K562 (cell line): ENCODE data around the gene PHKG2. TPM values are rescaled to one million over a fixed set of nuclear protein-coding genes. Genes with fewer than 3 reads are reported as not detected.

Experiments
- FOXK1 ChIP-seq: sonication (generic); formaldehyde crosslinking; IDR thresholded peaks from 2 replicates; pipeline ENCODE4 v1.8.0; 2022; ENCODE audit warnings: missing genetic modification reagents, mild to moderate bottlenecking, borderline replicate concordance
- LCOR ChIP-seq: sonication (generic); formaldehyde crosslinking; IDR thresholded peaks from 2 replicates; pipeline ENCODE4 v1.8.0; 2022; ENCODE audit warnings: mild to moderate bottlenecking, missing genetic modification reagents
- MAFG ChIP-seq: fragments of 450-650 bp; conservative IDR thresholded peaks from 2 replicates; pipeline ENCODE4 v1.6.1; 2016; ENCODE audit warnings: missing genetic modification characterization, missing compliant biosample characterization
- MAZ ChIP-seq, 2 experiments: fragments of 450-650 bp in 1 of 2; sonication (generic) in 1 of 2; formaldehyde crosslinking; IDR thresholded peaks in 1 of 2; conservative IDR thresholded peaks in 1 of 2; 2 replicates each; pipeline versions ENCODE4 v1.4.0 to v1.5.0; 2020; ENCODE audit warnings: mild to moderate bottlenecking in 1 of 2, missing genetic modification reagents in 1 of 2
- POLR3G ChIP-seq: IDR thresholded peaks from 2 replicates; pipeline ENCODE4 v1.6.1; 2011; ENCODE audit not compliant: insufficient read length, insufficient replicate concordance; ENCODE audit errors: extremely low read depth
- SIX5 ChIP-seq, 2 experiments: IDR thresholded peaks; 2 replicates each; pipeline ENCODE4 v1.6.1; 2011; ENCODE audit warnings: low read length in 2 of 2, borderline replicate concordance in 1 of 2, low read depth in 1 of 2, mild to moderate bottlenecking in 1 of 2, moderate library complexity in 1 of 2; ENCODE audit not compliant: insufficient read depth in 1 of 2
- ZNF41 ChIP-seq: fragments of 250-450 bp; sonication (Bioruptor Pico); conservative IDR thresholded peaks from 2 replicates; pipeline ENCODE4 v1.4.0; 2020; ENCODE audit warnings: mild to moderate bottlenecking
- polyA plus RNA-seq, 8 experiments: library from polyadenylated mRNA; depleted of rRNA in 4 of 8; stranded (reverse) in 5 of 8; unstranded in 3 of 8; fragments of >200 nt; fragmentation: Nextera tagmentation in 2 of 8; fragmentation: Illumina TruSeq in 1 of 8; extraction: Ambion mirVana in 2 of 8; extraction: Trizol in 1 of 8; gene quantifications; 2 replicates each; pipeline versions ENCODE4 v1.2.1 to v1.2.3, GENCODE V29; 2011 to 2014; ENCODE audit warnings: inconsistent platforms in 1 of 8, missing spikeins in 1 of 8
- total RNA-seq, 7 experiments: library from RNA; depleted of rRNA in 6 of 7; stranded (reverse); fragments of >200 nt in 6 of 7; fragmentation: Illumina TruSeq in 2 of 7; extraction: Trizol in 2 of 7; gene quantifications; 2 replicates each; pipeline versions ENCODE4 v1.2.1 to v1.2.3, GENCODE V29; 2011 to 2021; ENCODE audit warnings: low replicate concordance in 1 of 7
- TF ChIP-seq, protein P1 (sequence below): fragments of 450-650 bp; IDR thresholded peaks from 2 replicates; pipeline ENCODE4 v1.6.1; 2018; ENCODE audit warnings: mild to moderate bottlenecking, low read depth; ENCODE audit not compliant: partially characterized antibody
- TF ChIP-seq, protein P2 (sequence below): fragments of 450-650 bp; IDR thresholded peaks from 2 replicates; pipeline ENCODE4 v1.6.1; 2016; ENCODE audit warnings: mild to moderate bottlenecking
- TF ChIP-seq, protein P3 (sequence below): fragments of 450-650 bp; IDR thresholded peaks from 2 replicates; pipeline ENCODE4 v1.6.1; 2016; ENCODE audit warnings: low read depth
- TF ChIP-seq, protein P4 (sequence below): fragments of 250-450 bp; sonication (Bioruptor Pico); IDR thresholded peaks from 2 replicates; pipeline ENCODE4 v1.5.0; 2021

Gene PHKG2
- total and polyA plus RNA-seq, 9 of the 15 experiments (the other 6 are each of a cell fraction or from before 2014, with no cell fraction given), result 5.8 to 54.2 (median 30.7) TPM

DNA sequence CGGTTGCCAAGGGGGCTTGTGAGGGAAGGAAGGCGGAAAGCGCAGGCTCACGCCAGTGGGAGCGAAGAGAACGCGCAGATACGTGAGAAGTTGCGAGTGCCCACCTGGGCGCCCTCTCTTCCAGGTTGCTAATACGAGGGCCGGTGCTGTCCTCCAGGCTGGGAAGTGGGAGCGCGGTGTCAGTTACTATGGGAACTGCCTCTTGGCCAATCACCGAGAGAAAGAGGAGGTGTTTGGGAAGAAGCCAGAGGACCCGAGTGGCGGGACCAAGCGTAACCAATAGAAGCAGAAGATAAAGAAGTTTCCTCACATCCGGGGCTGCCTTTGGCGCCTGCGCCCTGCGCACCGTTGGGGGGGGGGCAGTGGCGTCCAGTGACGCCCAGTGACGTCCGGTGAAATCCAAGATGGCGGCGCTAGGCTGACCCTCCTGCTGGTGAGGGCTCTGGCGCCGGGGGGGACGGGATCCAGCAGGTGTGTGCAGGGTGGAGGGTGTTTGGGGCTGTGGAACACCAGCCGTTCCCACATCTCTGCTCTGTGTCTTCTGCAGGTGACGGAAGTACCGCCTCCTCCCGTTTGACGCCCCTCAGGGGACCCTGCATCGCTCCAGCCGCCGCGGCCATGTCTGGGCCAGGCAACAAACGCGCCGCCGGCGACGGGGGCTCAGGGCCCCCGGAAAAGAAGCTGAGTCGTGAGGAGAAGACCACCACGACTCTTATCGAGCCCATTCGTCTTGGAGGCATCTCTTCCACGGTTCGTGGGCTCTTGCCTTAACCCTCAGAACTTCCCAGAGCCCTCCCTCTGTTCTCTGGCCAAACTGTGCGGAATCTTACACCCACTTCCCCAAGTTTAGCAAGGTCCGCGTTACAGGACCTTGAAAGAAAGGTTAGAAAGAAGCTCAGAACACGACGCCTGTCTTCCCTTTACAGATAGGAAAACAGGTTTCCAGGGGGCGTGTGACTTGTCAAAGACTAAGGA lies 14.0 kb downstream of the PHKG2 start, which contains the start of the genes CFAP119 and RNF40 (continued):
- TF ChIP-seq, protein P1, sequence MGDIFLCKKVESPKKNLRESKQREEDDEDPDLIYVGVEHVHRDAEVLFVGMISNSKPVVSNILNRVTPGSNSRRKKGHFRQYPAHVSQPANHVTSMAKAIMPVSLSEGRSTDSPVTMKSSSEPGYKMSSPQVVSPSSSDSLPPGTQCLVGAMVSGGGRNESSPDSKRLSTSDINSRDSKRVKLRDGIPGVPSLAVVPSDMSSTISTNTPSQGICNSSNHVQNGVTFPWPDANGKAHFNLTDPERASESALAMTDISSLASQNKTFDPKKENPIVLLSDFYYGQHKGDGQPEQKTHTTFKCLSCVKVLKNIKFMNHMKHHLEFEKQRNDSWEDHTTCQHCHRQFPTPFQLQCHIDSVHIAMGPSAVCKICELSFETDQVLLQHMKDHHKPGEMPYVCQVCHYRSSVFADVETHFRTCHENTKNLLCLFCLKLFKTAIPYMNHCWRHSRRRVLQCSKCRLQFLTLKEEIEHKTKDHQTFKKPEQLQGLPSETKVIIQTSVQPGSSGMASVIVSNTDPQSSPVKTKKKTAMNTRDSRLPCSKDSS, result no peak
- TF ChIP-seq ZNF41 (CRISPR knock-in tag) (no peak), LCOR (CRISPR knock-in tag) (no peak), SIX5 (IDR thresholded peaks at IDR 0.05; ENCODE audit: borderline replicate concordance in 1 of 2, insufficient read depth in 1 of 2, low read depth in 1 of 2, low read length in 2 of 2) (no peak), MAFG (tag) (no peak), FOXK1 (CRISPR knock-in tag) (0 out of 2 replicates have a peak, but pooled peaks have one; percentile 12), MAZ (CRISPR knock-in tag; conservative IDR thresholded peaks at IDR 0.05 in 1 of 2, IDR thresholded peaks at IDR 0.05 in 1 of 2) (peak; percentile 45 to 70; a peak in 3 of 4 replicates), POLR3G (no peak)
- TF ChIP-seq, protein P2, sequence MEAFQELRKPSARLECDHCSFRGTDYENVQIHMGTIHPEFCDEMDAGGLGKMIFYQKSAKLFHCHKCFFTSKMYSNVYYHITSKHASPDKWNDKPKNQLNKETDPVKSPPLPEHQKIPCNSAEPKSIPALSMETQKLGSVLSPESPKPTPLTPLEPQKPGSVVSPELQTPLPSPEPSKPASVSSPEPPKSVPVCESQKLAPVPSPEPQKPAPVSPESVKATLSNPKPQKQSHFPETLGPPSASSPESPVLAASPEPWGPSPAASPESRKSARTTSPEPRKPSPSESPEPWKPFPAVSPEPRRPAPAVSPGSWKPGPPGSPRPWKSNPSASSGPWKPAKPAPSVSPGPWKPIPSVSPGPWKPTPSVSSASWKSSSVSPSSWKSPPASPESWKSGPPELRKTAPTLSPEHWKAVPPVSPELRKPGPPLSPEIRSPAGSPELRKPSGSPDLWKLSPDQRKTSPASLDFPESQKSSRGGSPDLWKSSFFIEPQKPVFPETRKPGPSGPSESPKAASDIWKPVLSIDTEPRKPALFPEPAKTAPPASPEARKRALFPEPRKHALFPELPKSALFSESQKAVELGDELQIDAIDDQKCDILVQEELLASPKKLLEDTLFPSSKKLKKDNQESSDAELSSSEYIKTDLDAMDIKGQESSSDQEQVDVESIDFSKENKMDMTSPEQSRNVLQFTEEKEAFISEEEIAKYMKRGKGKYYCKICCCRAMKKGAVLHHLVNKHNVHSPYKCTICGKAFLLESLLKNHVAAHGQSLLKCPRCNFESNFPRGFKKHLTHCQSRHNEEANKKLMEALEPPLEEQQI, result no peak
- TF ChIP-seq, protein P3, sequence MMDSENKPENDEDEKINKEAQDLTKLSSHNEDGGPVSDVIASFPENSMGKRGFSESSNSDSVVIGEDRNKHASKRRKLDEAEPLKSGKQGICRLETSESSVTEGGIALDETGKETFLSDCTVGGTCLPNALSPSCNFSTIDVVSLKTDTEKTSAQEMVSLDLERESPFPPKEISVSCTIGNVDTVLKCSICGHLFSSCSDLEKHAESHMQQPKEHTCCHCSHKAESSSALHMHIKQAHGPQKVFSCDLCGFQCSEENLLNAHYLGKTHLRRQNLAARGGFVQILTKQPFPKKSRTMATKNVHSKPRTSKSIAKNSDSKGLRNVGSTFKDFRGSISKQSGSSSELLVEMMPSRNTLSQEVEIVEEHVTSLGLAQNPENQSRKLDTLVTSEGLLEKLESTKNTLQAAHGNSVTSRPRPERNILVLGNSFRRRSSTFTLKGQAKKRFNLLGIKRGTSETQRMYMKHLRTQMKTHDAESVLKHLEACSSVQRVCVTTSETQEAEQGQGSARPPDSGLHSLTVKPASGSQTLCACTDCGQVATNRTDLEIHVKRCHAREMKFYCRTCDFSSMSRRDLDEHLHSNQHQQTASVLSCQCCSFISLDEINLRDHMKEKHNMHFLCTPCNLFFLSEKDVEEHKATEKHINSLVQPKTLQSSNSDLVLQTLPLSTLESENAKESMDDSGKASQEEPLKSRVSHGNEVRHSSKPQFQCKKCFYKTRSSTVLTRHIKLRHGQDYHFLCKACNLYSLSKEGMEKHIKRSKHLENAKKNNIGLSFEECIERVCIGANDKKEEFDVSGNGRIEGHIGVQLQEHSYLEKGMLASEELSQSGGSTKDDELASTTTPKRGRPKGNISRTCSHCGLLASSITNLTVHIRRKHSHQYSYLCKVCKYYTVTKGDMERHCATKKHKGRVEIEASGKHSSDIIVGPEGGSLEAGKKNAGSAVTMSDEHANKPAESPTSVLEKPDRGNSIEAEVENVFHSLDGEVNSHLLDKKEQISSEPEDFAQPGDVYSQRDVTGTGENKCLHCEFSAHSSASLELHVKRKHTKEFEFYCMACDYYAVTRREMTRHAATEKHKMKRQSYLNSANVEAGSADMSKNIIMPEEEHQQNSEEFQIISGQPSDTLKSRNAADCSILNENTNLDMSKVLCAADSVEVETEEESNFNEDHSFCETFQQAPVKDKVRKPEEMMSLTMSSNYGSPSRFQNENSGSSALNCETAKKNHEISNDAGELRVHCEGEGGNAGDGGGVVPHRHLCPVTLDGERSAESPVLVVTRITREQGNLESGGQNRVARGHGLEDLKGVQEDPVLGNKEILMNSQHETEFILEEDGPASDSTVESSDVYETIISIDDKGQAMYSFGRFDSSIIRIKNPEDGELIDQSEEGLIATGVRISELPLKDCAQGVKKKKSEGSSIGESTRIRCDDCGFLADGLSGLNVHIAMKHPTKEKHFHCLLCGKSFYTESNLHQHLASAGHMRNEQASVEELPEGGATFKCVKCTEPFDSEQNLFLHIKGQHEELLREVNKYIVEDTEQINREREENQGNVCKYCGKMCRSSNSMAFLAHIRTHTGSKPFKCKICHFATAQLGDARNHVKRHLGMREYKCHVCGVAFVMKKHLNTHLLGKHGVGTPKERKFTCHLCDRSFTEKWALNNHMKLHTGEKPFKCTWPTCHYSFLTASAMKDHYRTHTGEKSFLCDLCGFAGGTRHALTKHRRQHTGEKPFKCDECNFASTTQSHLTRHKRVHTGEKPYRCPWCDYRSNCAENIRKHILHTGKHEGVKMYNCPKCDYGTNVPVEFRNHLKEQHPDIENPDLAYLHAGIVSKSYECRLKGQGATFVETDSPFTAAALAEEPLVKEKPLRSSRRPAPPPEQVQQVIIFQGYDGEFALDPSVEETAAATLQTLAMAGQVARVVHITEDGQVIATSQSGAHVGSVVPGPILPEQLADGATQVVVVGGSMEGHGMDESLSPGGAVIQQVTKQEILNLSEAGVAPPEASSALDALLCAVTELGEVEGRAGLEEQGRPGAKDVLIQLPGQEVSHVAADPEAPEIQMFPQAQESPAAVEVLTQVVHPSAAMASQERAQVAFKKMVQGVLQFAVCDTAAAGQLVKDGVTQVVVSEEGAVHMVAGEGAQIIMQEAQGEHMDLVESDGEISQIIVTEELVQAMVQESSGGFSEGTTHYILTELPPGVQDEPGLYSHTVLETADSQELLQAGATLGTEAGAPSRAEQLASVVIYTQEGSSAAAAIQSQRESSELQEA, result no peak
- TF ChIP-seq, protein P4, sequence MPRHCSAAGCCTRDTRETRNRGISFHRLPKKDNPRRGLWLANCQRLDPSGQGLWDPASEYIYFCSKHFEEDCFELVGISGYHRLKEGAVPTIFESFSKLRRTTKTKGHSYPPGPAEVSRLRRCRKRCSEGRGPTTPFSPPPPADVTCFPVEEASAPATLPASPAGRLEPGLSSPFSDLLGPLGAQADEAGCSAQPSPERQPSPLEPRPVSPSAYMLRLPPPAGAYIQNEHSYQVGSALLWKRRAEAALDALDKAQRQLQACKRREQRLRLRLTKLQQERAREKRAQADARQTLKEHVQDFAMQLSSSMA (CRISPR knock-in tag), result no peak
